Measurements from ENCODE around the gene ATP2B2. TPM values are rescaled to one million over a fixed set of nuclear protein-coding genes. Genes with fewer than 3 reads are reported as not detected.

Gene ATP2B2
- total and polyA plus RNA-seq, 2 of the 8 experiments (the other 6 are each of a cell fraction or from before 2014, with no cell fraction given): 0.14 to 1.2 TPM

DNA sequence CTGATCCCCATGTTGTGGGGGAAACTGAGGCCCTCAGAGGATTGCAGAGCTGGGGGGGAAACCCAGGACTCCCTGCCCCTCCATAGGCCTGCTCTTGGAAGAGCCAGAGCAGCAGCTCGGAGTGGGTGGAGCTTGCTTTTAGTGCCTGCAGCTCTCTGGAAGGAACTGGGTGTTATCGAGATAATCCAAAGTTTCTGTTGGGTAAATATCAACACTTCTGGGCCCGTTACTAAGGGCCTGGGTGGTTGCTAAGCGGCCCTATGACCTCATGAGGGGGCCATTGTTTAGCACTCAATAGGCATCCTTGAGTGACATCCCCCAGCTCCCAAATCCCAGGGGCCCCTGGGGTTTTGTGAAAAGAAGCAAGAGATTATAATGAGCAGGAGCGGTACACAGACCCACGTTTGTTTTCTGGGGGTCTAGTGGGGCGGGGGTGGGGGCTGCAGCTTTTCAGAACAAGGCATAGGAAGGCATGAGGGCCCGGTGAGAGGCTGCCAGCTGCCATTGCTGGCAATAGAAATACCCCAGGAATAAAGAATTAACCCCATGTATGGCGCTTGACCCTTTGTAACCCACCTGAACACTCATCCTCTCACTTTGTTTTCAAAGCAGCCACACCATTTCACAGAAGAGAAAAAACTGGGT, 48.3 kb upstream of the ATP2B2 start (continued):
- TF ChIP-seq, protein P1, sequence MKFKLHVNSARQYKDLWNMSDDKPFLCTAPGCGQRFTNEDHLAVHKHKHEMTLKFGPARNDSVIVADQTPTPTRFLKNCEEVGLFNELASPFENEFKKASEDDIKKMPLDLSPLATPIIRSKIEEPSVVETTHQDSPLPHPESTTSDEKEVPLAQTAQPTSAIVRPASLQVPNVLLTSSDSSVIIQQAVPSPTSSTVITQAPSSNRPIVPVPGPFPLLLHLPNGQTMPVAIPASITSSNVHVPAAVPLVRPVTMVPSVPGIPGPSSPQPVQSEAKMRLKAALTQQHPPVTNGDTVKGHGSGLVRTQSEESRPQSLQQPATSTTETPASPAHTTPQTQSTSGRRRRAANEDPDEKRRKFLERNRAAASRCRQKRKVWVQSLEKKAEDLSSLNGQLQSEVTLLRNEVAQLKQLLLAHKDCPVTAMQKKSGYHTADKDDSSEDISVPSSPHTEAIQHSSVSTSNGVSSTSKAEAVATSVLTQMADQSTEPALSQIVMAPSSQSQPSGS (IDR thresholded peaks at IDR 0.05; ENCODE audit: low read length): 0 out of 2 replicates have a peak, but pooled peaks have one; percentile 70
- TF ChIP-seq RFX5 (IDR thresholded peaks at IDR 0.05; ENCODE audit: borderline replicate concordance, low read depth, low read length): no peak
- TF ChIP-seq TAF1 (IDR thresholded peaks at IDR 0.05; ENCODE audit: low read depth, low read length): no peak
- TF ChIP-seq GTF2F1 (IDR thresholded peaks at IDR 0.05; ENCODE audit: borderline replicate concordance, low read depth, low read length): no peak
- no peak for TF ChIP-seq POU5F1 (IDR thresholded peaks at IDR 0.05; ENCODE audit: low read depth, low read length)
- TF ChIP-seq CBX8 (IDR thresholded peaks at IDR 0.05; ENCODE audit: borderline replicate concordance, low read depth, low read length): no peak
- no peak for TF ChIP-seq TBP (IDR thresholded peaks at IDR 0.05; ENCODE audit: low read depth, low read length)
- no peak for TF ChIP-seq BCL11A (IDR thresholded peaks at IDR 0.05; ENCODE audit: low read depth in 2 of 2, low read length in 2 of 2)
- no peak for TF ChIP-seq FOSL1 (IDR thresholded peaks at IDR 0.05; ENCODE audit: insufficient read depth, low read depth, low read length)
- TF ChIP-seq, protein P2, sequence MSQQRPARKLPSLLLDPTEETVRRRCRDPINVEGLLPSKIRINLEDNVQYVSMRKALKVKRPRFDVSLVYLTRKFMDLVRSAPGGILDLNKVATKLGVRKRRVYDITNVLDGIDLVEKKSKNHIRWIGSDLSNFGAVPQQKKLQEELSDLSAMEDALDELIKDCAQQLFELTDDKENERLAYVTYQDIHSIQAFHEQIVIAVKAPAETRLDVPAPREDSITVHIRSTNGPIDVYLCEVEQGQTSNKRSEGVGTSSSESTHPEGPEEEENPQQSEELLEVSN (IDR thresholded peaks at IDR 0.05): no peak
- TF ChIP-seq RNF2 (IDR thresholded peaks at IDR 0.05; ENCODE audit: borderline replicate concordance, low read depth, low read length, missing control alignments, poor library complexity, severe bottlenecking): no peak
- no peak for TF ChIP-seq POLR2A (IDR thresholded peaks at IDR 0.05; ENCODE audit: control extremely low read depth in 1 of 2, low read depth in 2 of 2, low read length in 2 of 2)
- 0 out of 2 replicates have a peak, but pooled peaks have one; percentile 36 for TF ChIP-seq CREB1 (IDR thresholded peaks at IDR 0.05)
- TF ChIP-seq BACH1 (IDR thresholded peaks at IDR 0.05; ENCODE audit: low read length): no peak
- no peak for TF ChIP-seq YY1 (IDR thresholded peaks at IDR 0.05; ENCODE audit: low read depth, low read length)
- TF ChIP-seq MAFK (IDR thresholded peaks at IDR 0.05; ENCODE audit: low read depth, low read length): no peak
- peak; percentile 54; the same call in 1 of the 2 replicates for TF ChIP-seq SP1 (IDR thresholded peaks at IDR 0.05; ENCODE audit: low read depth, low read length)
- TF ChIP-seq TAF7 (optimal IDR thresholded peaks at IDR 0.05; ENCODE audit: borderline replicate concordance, low read depth, low read length): no peak
- no peak for TF ChIP-seq CEBPB (IDR thresholded peaks at IDR 0.05; ENCODE audit: low read depth, low read length)

All from H1 (cell line).